ENCODE results near the gene ACBD4.

ACBD4 gene

GRCh38 chr17:45104029-45104428, 31.5 kb upstream of the ACBD4 start:
- no peak for DNase-seq (ENCODE audit: low read depth)
- no peak for TF ChIP-seq CTCF (IDR thresholded peaks at IDR 0.05; ENCODE audit: low read depth, low read length, missing control alignments)
- in situ Hi-C loops (cut with HindIII; ENCODE audit: low sequenced_read_pairs) = no loop called here
- no peak overlapping the region for H3K4me3 ChIP-seq (ENCODE audit: low read depth, low read length)

GRCh38 chr17:45104497-45104896, 31.0 kb upstream of the ACBD4 start:
- TF ChIP-seq CTCF (IDR thresholded peaks at IDR 0.05; ENCODE audit: low read depth, low read length, missing control alignments) = no peak
- in situ Hi-C loops (cut with HindIII; ENCODE audit: low sequenced_read_pairs) = no loop called here
- no peak for DNase-seq (ENCODE audit: low read depth)
- H3K4me3 ChIP-seq (ENCODE audit: low read depth, low read length) = no peak overlapping the region

- no peak for DNase-seq (ENCODE audit: low read depth)
- in situ Hi-C loops (cut with HindIII; ENCODE audit: low sequenced_read_pairs) = no loop called here
- TF ChIP-seq CTCF (IDR thresholded peaks at IDR 0.05; ENCODE audit: low read depth, low read length, missing control alignments) = no peak
- H3K4me3 ChIP-seq (ENCODE audit: low read depth, low read length) = no peak overlapping the region
These were observed 30.4 kb upstream of the ACBD4 start for GRCh38 chr17:45104907-45105624.

- H3K4me3 ChIP-seq (ENCODE audit: low read depth, low read length) = no peak overlapping the region
- in situ Hi-C loops (cut with HindIII; ENCODE audit: low sequenced_read_pairs) = no loop called here
- no peak for DNase-seq (ENCODE audit: low read depth)
- TF ChIP-seq CTCF (IDR thresholded peaks at IDR 0.05; ENCODE audit: low read depth, low read length, missing control alignments) = no peak
These were observed 29.4 kb upstream of the ACBD4 start for GRCh38 chr17:45106096-45106495.

- TF ChIP-seq CTCF (IDR thresholded peaks at IDR 0.05; ENCODE audit: low read depth, low read length, missing control alignments) = no peak
- in situ Hi-C loops (cut with HindIII; ENCODE audit: low sequenced_read_pairs) = no loop called here
- H3K4me3 ChIP-seq (ENCODE audit: low read depth, low read length) = no peak overlapping the region
- DNase-seq (ENCODE audit: low read depth) = no peak
These were observed 28.9 kb upstream of the ACBD4 start for GRCh38 chr17:45106582-45106981.

- no peak for TF ChIP-seq CTCF (IDR thresholded peaks at IDR 0.05; ENCODE audit: low read depth, low read length, missing control alignments)
- no peak for DNase-seq (ENCODE audit: low read depth)
- in situ Hi-C loops (cut with HindIII; ENCODE audit: low sequenced_read_pairs) = no loop called here
- H3K4me3 ChIP-seq (ENCODE audit: low read depth, low read length) = no peak overlapping the region
These were observed 28.0 kb upstream of the ACBD4 start for GRCh38 chr17:45107293-45108010.
